Mesendoderm (in vitro differentiated cells): ENCODE results near the gene ADARB2.

ENCODE experiments used
- DNase-seq: peaks from one replicate; pipeline ENCODE4 v3.0.0; 2013
- H2AK5ac ChIP-seq: 2 replicates; pipeline ENCODE4 v1.6.1; 2013; ENCODE audit warnings: low read length, inconsistent platforms
- H2BK120ac ChIP-seq: 2 replicates; pipeline ENCODE4 v1.6.1; 2013; ENCODE audit warnings: low read depth, mild to moderate bottlenecking, low read length, moderate library complexity, mixed read lengths
- H2BK15ac ChIP-seq: replicated peaks from 2 replicates; pipeline ENCODE4 v1.6.1; 2013; ENCODE audit warnings: low read depth, mild to moderate bottlenecking, moderate library complexity
- H2BK5ac ChIP-seq: 2 replicates; pipeline ENCODE4 v1.6.1; 2013; ENCODE audit warnings: low read length, inconsistent platforms
- H3K18ac ChIP-seq: 2 replicates; pipeline ENCODE4 v1.6.1; 2013; ENCODE audit warnings: mild to moderate bottlenecking, low read length, mixed read lengths
- H3K23ac ChIP-seq: one replicate; pipeline ENCODE4 v1.6.1; 2013; ENCODE audit warnings: low read length
- H3K27ac ChIP-seq: 2 replicates; pipeline ENCODE4 v1.5.1; 2013; ENCODE audit warnings: low read depth, mild to moderate bottlenecking, inconsistent platforms, low read length, moderate library complexity
- H3K27me3 ChIP-seq: 2 replicates; pipeline ENCODE4 v1.6.1; 2013; ENCODE audit warnings: low read length, control low read depth, mild to moderate bottlenecking, inconsistent platforms; ENCODE audit not compliant: insufficient read depth, poor library complexity
- H3K36me3 ChIP-seq: 2 replicates; pipeline ENCODE4 v1.6.1; 2013; ENCODE audit warnings: low read length, inconsistent platforms; ENCODE audit not compliant: control insufficient read depth, insufficient read depth
- H3K4ac ChIP-seq: one replicate; pipeline ENCODE4 v1.6.1; 2013; ENCODE audit warnings: low read depth, mild to moderate bottlenecking, low read length, moderate library complexity
- H3K4me1 ChIP-seq: 2 replicates; pipeline ENCODE4 v1.6.1; 2013; ENCODE audit warnings: low read depth, low read length, inconsistent platforms; ENCODE audit not compliant: control insufficient read depth
- H3K4me2 ChIP-seq: 2 replicates; pipeline ENCODE4 v1.6.1; 2013; ENCODE audit warnings: low read length
- H3K4me3 ChIP-seq: 2 replicates; pipeline ENCODE4 v1.5.1; 2013; ENCODE audit warnings: mild to moderate bottlenecking, low read length
- H3K56ac ChIP-seq: one replicate; pipeline ENCODE4 v1.6.1; 2013; ENCODE audit warnings: low read length
- H3K79me1 ChIP-seq: 2 replicates; pipeline ENCODE4 v1.6.1; 2013; ENCODE audit warnings: low read length, inconsistent platforms
- H3K79me2 ChIP-seq: 2 replicates; pipeline ENCODE4 v1.6.1; 2013; ENCODE audit warnings: mild to moderate bottlenecking, low read length; ENCODE audit not compliant: control insufficient read depth, insufficient read depth
- H3K9ac ChIP-seq: 2 replicates; pipeline ENCODE4 v1.6.1; 2013; ENCODE audit warnings: low read length, inconsistent platforms
- H4K5ac ChIP-seq: one replicate; pipeline ENCODE4 v1.6.1; 2013; ENCODE audit warnings: low read length
- H4K8ac ChIP-seq: one replicate; pipeline ENCODE4 v1.6.1; 2013; ENCODE audit warnings: low read depth, mild to moderate bottlenecking, control low read depth, low read length, moderate library complexity
- WGBS: extraction: QIAGEN DNeasy Blood & Tissue Kit; methylation state at CpG from one replicate; pipeline ENCODE4 v1.1.7; 2013; ENCODE audit warnings: low lambda C conversion rate, missing lambda C conversion rate; ENCODE audit not compliant: insufficient coverage; ENCODE audit errors: extremely low coverage; 5-methylcytosine and 5-hydroxymethylcytosine counted together

Gene ADARB2

DNA sequence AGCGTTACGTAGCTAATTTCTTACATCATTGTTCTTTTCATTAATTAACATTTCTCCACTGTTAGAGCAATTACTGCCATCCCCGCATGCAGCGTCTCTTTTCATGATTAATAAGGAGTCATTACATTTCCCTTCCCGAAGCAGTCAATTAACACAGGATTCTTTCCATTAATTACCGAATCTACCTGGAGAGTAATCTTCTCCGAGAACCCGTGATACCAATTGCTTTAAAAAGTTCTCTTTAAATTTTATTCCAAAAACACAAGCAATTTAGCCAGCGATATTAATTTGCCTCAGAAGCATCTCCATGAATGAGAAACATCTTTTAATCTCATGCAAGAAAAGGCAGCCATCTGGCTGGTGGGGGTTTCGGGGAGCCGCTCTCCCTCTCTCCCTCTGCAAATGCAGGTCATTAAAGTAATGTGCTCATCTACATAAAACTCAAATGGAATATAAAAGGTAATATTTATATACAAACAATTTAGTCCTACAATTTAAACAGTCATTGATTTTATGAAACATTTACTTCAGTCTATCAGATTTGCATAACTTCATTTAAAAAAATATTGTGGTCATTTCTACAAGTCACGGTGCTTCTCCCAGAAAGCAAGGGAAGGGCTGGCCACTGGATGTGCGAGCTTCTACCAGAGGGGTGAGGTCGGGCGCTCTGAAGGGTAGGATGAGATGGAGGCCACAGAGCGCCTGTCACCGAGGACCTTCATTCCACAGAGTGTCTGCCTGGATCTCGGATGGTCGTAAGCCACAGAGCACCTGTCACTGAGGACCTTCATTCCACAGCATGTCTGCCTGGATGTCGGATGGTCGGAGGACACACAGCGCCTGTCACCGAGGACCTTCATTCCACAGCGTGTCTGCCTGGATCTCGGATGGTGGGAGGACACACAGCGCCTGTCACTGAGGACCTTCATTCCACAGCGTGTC is 536.2 kb downstream of the ADARB2 start:
- Histone ChIP-seq H4K5ac (no peak overlapping the region), H3K4me2 (no peak overlapping the region), H3K4me3 (no peak overlapping the region), H2AK5ac (no peak overlapping the region), H3K18ac (no peak overlapping the region), H3K36me3 (no peaks in the 10 kb centered on the region), H3K9ac (no peak overlapping the region), H3K79me1 (no peaks in the 10 kb centered on the region), H3K56ac (no peak overlapping the region), H3K27me3 (no peaks in the 10 kb centered on the region), H2BK5ac (no peak overlapping the region), H3K23ac (no peak overlapping the region), H3K4me1 (peaks cover 2% of the 10 kb centered on the region), H4K8ac (no peak overlapping the region), H3K79me2 (no peaks in the 10 kb centered on the region), H2BK120ac (no peak overlapping the region), H3K27ac (no peak overlapping the region), H2BK15ac (no peak overlapping the region), H3K4ac (no peak overlapping the region)
- WGBS: no CpG with 5 or more reads among the region's 27 CpGs
- no peak for DNase-seq

GRCh38 chr10:1199897-1200721 is 537.2 kb downstream of the ADARB2 start:
- Histone ChIP-seq H3K4ac (no peak overlapping the region), H2BK5ac (no peak overlapping the region), H3K27me3 (no peaks in the 10 kb centered on the region), H3K79me1 (no peaks in the 10 kb centered on the region), H3K18ac (no peak overlapping the region), H2BK15ac (no peak overlapping the region), H3K4me2 (no peak overlapping the region), H3K4me1 (peaks cover 2% of the 10 kb centered on the region), H3K4me3 (no peak overlapping the region), H2BK120ac (no peak overlapping the region), H4K8ac (no peak overlapping the region), H3K79me2 (no peaks in the 10 kb centered on the region), H3K9ac (no peak overlapping the region), H3K27ac (no peak overlapping the region), H4K5ac (no peak overlapping the region), H3K23ac (no peak overlapping the region), H3K56ac (no peak overlapping the region), H2AK5ac (no peak overlapping the region), H3K36me3 (no peaks in the 10 kb centered on the region)
- DNase-seq: no peak
- WGBS: no CpG with 5 or more reads among the region's 24 CpGs

- Histone ChIP-seq H2BK120ac (no peak overlapping the region), H3K79me2 (no peaks in the 10 kb centered on the region), H3K27me3 (no peaks in the 10 kb centered on the region), H3K9ac (no peak overlapping the region), H4K5ac (no peak overlapping the region), H3K27ac (no peak overlapping the region), H3K4me3 (no peak overlapping the region), H3K4me2 (peak overlapping the region; percentile 27), H2AK5ac (no peak overlapping the region), H3K36me3 (no peaks in the 10 kb centered on the region), H3K18ac (no peak overlapping the region), H3K79me1 (no peaks in the 10 kb centered on the region), H3K56ac (peak overlapping the region; percentile 49), H3K4ac (no peak overlapping the region), H2BK15ac (no peak overlapping the region), H3K23ac (no peak overlapping the region), H3K4me1 (peaks cover 2% of the 10 kb centered on the region), H2BK5ac (no peak overlapping the region), H4K8ac (no peak overlapping the region)
- no peak for DNase-seq
- WGBS: no CpG with 5 or more reads among the region's 17 CpGs
These were observed 538.0 kb downstream of the ADARB2 start for GRCh38 chr10:1199345-1199673.

DNA sequence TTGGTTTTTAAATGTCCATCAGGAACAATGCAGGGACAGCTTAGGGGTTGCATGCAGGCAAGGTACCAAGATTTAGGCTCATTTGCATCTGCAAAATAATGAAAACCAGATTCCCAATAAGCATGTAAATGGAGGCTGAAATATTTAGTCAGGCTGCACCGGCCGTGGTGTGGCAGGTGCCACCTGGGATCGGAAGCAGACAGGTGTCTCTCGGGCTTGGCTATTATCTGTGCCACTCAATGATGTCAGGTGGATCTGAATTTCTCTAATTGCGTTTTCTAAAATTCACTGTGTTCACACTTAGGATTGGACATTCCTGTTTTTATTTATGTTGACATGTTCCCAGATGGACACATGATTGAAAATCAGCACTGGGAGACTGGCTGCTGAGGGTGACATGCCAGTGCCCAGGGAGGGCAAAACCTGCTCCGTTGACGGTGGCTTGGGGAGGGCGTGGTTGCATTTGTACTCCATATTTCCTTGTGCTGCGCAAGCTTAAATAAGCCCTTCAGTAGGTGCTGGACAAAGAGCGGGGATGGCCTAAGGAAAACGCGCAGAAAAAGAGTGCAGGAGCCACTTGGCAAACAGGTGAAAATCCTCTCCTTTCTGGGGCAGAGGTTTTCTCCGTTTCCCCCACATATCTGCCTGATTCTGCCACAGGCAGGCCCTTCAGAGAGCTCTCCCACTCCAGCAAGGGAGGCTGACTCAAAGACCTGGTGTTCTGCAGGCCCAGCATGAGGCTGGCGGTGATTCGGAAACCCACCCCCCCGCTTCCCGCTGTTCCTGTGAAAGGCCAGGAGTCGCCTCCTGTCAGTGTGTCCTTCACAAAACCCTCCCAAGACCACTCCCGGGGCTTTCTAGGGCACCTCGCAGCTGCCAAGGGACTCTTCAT is 538.6 kb downstream of the ADARB2 start:
- DNase-seq: peak; percentile 65

GRCh38 chr10:1197384-1197783 is 539.9 kb downstream of the ADARB2 start:
- WGBS: no CpG with 5 or more reads among the region's 6 CpGs

More for the DNA sequence above, 538.6 kb downstream of the ADARB2 start:
- H3K4me3 ChIP-seq: no peak overlapping the region
- peak overlapping the region; percentile 49 for H3K56ac ChIP-seq
- no peak overlapping the region for H3K9ac ChIP-seq
- no peak overlapping the region for H3K27ac ChIP-seq
- no peaks in the 10 kb centered on the region for H3K79me2 ChIP-seq
- no peak overlapping the region for H3K18ac ChIP-seq
- H2BK120ac ChIP-seq: no peak overlapping the region
- H2AK5ac ChIP-seq: no peak overlapping the region
- H2BK15ac ChIP-seq: no peak overlapping the region
- H4K8ac ChIP-seq: no peak overlapping the region
- H3K79me1 ChIP-seq: no peaks in the 10 kb centered on the region
- peak overlapping the region; percentile 27 for H3K4me2 ChIP-seq
- H3K27me3 ChIP-seq: no peaks in the 10 kb centered on the region
- H3K23ac ChIP-seq: no peak overlapping the region
- WGBS: no CpG with 5 or more reads among the region's 20 CpGs
- H3K4me1 ChIP-seq: peaks cover 2% of the 10 kb centered on the region
- no peak overlapping the region for H3K4ac ChIP-seq
- no peaks in the 10 kb centered on the region for H3K36me3 ChIP-seq
- H2BK5ac ChIP-seq: no peak overlapping the region
- no peak overlapping the region for H4K5ac ChIP-seq

More at GRCh38 chr10:1197384-1197783, 539.9 kb downstream of the ADARB2 start:
- no peak overlapping the region for H3K23ac ChIP-seq
- no peak overlapping the region for H2BK15ac ChIP-seq
- no peak overlapping the region for H3K27ac ChIP-seq
- no peak overlapping the region for H3K4me2 ChIP-seq
- no peak overlapping the region for H4K5ac ChIP-seq
- no peaks in the 10 kb centered on the region for H3K36me3 ChIP-seq
- no peak overlapping the region for H2BK5ac ChIP-seq
- no peak overlapping the region for H2AK5ac ChIP-seq
- H3K18ac ChIP-seq: no peak overlapping the region
- DNase-seq: no peak
- no peaks in the 10 kb centered on the region for H3K79me2 ChIP-seq
- H3K4me3 ChIP-seq: no peak overlapping the region
- no peaks in the 10 kb centered on the region for H3K27me3 ChIP-seq
- H3K79me1 ChIP-seq: no peaks in the 10 kb centered on the region
- H3K4me1 ChIP-seq: peaks cover 2% of the 10 kb centered on the region
- H3K9ac ChIP-seq: no peak overlapping the region
- no peak overlapping the region for H4K8ac ChIP-seq
- H2BK120ac ChIP-seq: no peak overlapping the region
- H3K56ac ChIP-seq: no peak overlapping the region
- H3K4ac ChIP-seq: no peak overlapping the region
